Natural killer cell (primary cell): ENCODE data around the gene ARNT2. TPM values are rescaled to one million over a fixed set of nuclear protein-coding genes. Genes with fewer than 3 reads are reported as not detected.

Experiments used
- ATAC-seq, 3 donors: fragments of 150-1000 bp in 2 of 3; fragments of 200-7000 bp in 1 of 3; cut with Tn5 transposase; 1 replicate in 1 of 3; 2 replicates in 2 of 3; pipeline ENCODE4 v1.10.0; 2021; ENCODE audit warnings: mild to moderate bottlenecking in 2 of 3, moderate library complexity in 2 of 3
- DNase-seq, 2 donors: peaks; one replicate each; pipeline versions ENCODE4 v3.0.0 to v3.0.0-alpha.2; 2013 to 2021; ENCODE audit warnings: mixed read lengths in 1 of 2
- H3K27ac ChIP-seq: one replicate; pipeline ENCODE4 v1.5.1; 2013; ENCODE audit warnings: mild to moderate bottlenecking, low read length
- H3K27me3 ChIP-seq: one replicate; pipeline ENCODE4 v1.6.1; 2013; ENCODE audit warnings: low read length; ENCODE audit not compliant: control insufficient read depth, insufficient read depth
- H3K36me3 ChIP-seq: one replicate; pipeline ENCODE4 v1.6.1; 2013; ENCODE audit warnings: low read length; ENCODE audit not compliant: control insufficient read depth, insufficient read depth
- H3K4me1 ChIP-seq: one replicate; pipeline ENCODE4 v1.6.1; 2013; ENCODE audit warnings: low read length; ENCODE audit not compliant: control insufficient read depth, insufficient read depth
- H3K4me3 ChIP-seq: one replicate; pipeline ENCODE4 v1.5.1; 2013; ENCODE audit warnings: low read length
- H3K9me3 ChIP-seq: one replicate; pipeline ENCODE4 v1.6.1; 2013; ENCODE audit warnings: low read length; ENCODE audit not compliant: control insufficient read depth, insufficient read depth
- H3K27ac Mint-ChIP-seq, 2 donors: one replicate each; pipeline ENCODE4 v1.8.0; 2022; ENCODE audit warnings: mild to moderate bottlenecking in 2 of 2, mixed read lengths in 2 of 2, moderate library complexity in 1 of 2
- H3K27me3 Mint-ChIP-seq, 2 donors: one replicate each; pipeline ENCODE4 v1.8.0; 2022; ENCODE audit warnings: low read depth in 2 of 2, mixed read lengths in 2 of 2
- H3K36me3 Mint-ChIP-seq: one replicate; pipeline ENCODE4 v1.8.0; 2022; ENCODE audit warnings: mixed read lengths
- H3K4me1 Mint-ChIP-seq, 2 donors: one replicate each; pipeline ENCODE4 v1.8.0; 2022; ENCODE audit warnings: mixed read lengths in 2 of 2
- H3K4me3 Mint-ChIP-seq: one replicate; pipeline ENCODE4 v1.8.0; 2022; ENCODE audit warnings: mild to moderate bottlenecking, moderate library complexity, mixed read lengths
- H3K9me3 Mint-ChIP-seq, 2 donors: one replicate each; pipeline ENCODE4 v1.8.0; 2022; ENCODE audit warnings: mixed read lengths in 2 of 2
- WGBS: methylation state at CpG from one replicate; pipeline ENCODE4 v1.1.7; 2013; ENCODE audit warnings: missing lambda C conversion rate; ENCODE audit not compliant: insufficient coverage; 5-methylcytosine and 5-hydroxymethylcytosine counted together
- intact Hi-C: fragments of 100-400 bp; cut with micrococcal nuclease; formaldehyde crosslinking; loops from one replicate; pipeline ENCODE4 v1.14.2; 2022
- total RNA-seq, 4 donors: library from RNA; stranded (reverse); fragments of 120-200 nt in 1 of 4; gene quantifications; one replicate each; pipeline versions ENCODE4 v1.2.3 to v1.2.4, GENCODE V29; 2013 to 2022
- TF ChIP-seq, protein P1 (sequence below): fragments of 200-600 bp; IDR thresholded peaks from one replicate; pipeline ENCODE4 v1.8.0; 2022; ENCODE audit warnings: antibody characterized with exemption

ARNT2 gene
- total RNA-seq, 3 donors from 2014 or later (not counting 1 experiment from before 2014, with no cell fraction given) = not detected

DNA sequence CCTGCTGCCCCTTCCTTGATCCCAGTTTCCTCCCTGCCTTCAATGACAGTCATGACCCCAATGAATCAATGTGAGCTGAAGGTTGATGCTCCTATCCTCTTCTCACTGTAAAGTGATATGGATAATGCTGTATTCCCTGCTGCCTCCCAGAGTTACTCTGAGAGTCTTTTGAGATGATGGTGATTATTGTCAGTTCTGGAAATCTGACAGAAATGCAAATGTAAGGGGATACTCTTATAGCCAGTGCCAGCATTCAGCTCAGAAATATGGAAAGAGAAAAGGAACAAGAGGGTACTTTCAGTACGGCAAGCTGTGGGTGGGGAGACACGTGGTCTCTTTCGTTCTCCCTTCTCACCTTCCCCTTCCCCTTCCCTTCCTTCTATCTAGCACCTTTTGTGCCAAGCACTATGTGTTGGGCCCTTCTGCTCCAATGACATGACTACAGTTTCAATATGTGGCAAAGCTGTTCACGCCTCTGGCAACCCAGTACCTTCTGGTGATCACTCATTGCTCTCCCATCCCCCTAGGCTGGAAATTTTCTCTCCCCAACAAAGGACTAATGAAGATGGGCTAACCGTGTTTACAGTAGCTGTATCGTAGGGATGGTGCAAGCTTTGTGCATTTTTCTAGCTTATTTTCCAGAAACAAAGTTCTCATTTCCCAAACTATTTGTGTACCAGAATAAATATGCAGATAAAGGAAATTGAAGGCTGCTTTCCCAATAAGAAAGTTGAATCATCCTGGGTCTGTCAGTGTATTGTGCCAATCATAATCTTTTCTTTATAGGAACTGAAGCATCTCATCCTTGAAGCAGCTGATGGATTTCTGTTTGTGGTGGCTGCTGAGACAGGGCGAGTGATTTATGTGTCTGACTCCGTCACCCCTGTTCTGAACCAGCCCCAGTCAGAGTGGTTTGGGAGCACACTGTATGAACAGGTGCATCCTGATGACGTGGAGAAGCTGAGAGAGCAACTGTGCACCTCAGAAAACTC is 70.3 kb downstream of the ARNT2 start:
- Mint-ChIP-seq H3K4me3 (no peak overlapping the region), H3K9me3 (peaks cover 0 to 2% of the 10 kb centered on the region in 2 donors), H3K27me3 (peaks cover 12 to 31% of the 10 kb centered on the region in 2 donors), H3K4me1 (no peaks in the 10 kb centered on the region), H3K36me3 (no peaks in the 10 kb centered on the region), H3K27ac (no peak overlapping the region)
- Histone ChIP-seq H3K4me1 (no peaks in the 10 kb centered on the region), H3K9me3 (no peaks in the 10 kb centered on the region), H3K27me3 (no peaks in the 10 kb centered on the region), H3K36me3 (no peaks in the 10 kb centered on the region), H3K4me3 (no peak overlapping the region), H3K27ac (no peak overlapping the region)
- 40% methylated on average over 7 of the region's 9 CpGs for WGBS
- no peak for ATAC-seq
- intact Hi-C loops = no loop called here
- DNase-seq = no peak
- TF ChIP-seq, protein P1, sequence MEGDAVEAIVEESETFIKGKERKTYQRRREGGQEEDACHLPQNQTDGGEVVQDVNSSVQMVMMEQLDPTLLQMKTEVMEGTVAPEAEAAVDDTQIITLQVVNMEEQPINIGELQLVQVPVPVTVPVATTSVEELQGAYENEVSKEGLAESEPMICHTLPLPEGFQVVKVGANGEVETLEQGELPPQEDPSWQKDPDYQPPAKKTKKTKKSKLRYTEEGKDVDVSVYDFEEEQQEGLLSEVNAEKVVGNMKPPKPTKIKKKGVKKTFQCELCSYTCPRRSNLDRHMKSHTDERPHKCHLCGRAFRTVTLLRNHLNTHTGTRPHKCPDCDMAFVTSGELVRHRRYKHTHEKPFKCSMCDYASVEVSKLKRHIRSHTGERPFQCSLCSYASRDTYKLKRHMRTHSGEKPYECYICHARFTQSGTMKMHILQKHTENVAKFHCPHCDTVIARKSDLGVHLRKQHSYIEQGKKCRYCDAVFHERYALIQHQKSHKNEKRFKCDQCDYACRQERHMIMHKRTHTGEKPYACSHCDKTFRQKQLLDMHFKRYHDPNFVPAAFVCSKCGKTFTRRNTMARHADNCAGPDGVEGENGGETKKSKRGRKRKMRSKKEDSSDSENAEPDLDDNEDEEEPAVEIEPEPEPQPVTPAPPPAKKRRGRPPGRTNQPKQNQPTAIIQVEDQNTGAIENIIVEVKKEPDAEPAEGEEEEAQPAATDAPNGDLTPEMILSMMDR = no peak

DNA sequence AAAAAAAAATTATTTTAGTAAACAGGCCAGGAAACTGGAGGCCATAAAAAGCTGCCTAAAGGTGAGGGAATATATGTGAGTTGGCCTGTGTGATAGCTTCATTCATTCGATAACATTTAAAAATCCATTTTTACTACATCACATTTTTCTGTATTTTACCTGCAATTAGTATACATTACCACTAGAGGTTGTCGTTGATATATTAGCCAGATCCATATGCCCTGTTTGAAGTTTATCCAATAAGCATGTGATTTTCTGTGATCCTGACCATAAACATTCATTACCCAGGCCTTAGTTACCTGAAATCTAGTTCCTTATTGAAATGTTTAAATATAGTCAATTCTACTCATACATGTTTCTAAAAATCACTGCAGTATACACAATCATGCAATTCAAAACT is 71.4 kb downstream of the ARNT2 start:
- Histone ChIP-seq H3K27ac (no peak overlapping the region), H3K36me3 (no peaks in the 10 kb centered on the region), H3K27me3 (no peaks in the 10 kb centered on the region), H3K9me3 (no peaks in the 10 kb centered on the region), H3K4me3 (no peak overlapping the region), H3K4me1 (no peaks in the 10 kb centered on the region)
- intact Hi-C loops = no loop called here
- Mint-ChIP-seq H3K9me3 (peaks cover 0 to 2% of the 10 kb centered on the region in 2 donors), H3K36me3 (no peaks in the 10 kb centered on the region), H3K27ac (no peak overlapping the region), H3K4me3 (no peak overlapping the region), H3K27me3 (peaks cover 12 to 25% of the 10 kb centered on the region in 2 donors), H3K4me1 (no peaks in the 10 kb centered on the region)
- ATAC-seq = no peak
- DNase-seq = no peak
- WGBS = 100% methylated on average over 1 of the region's 2 CpGs
- TF ChIP-seq, protein P1 = no peak

DNA sequence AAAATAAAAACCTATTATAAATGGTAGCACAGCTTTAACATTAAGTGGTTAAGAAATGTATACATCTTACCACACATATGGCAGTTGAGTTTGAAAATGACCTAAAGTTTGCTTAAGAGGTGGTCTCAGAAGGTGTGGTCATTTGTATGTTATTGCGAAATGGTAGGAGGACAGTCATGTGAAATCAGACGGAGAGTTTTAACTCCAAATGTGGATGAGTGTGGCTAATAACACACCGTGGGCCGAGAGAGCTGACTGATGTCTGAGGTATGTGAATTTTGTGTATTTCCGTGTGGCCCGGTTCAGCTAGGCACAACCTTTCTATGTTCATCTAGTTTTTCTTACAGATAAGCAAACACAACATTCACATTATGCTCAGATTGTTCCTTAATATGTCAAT is 71.9 kb downstream of the ARNT2 start:
- intact Hi-C loops = no loop called here
- Mint-ChIP-seq H3K4me3 (no peak overlapping the region), H3K36me3 (no peaks in the 10 kb centered on the region), H3K9me3 (peaks cover 0 to 2% of the 10 kb centered on the region in 2 donors), H3K27me3 (peaks cover 11 to 22% of the 10 kb centered on the region in 2 donors), H3K4me1 (no peaks in the 10 kb centered on the region), H3K27ac (no peak overlapping the region)
- no peaks in the 10 kb centered on the region for H3K4me1 ChIP-seq
- no peaks in the 10 kb centered on the region for H3K36me3 ChIP-seq
- TF ChIP-seq, protein P1 = no peak
- no peak overlapping the region for H3K27ac ChIP-seq
- H3K27me3 ChIP-seq = no peaks in the 10 kb centered on the region
- ATAC-seq (no peak), DNase-seq (no peak)
- no peaks in the 10 kb centered on the region for H3K9me3 ChIP-seq
- WGBS = 85% methylated on average over 4 of the region's 6 CpGs
- no peak overlapping the region for H3K4me3 ChIP-seq
